ENCODE results near the gene ABAT.
A peak's percentile ranks its signal among the peaks of the same experiment; 100 is the strongest.

ABAT gene

GRCh38 chr16:8674413-8675022 lies at the start of gene ABAT:
Gene ABAT (plus strand): TSS chr16:8674617. CDS start chr16:8735740, 61,123 bp downstream.
- peak; percentile 99 for DNase-seq (ENCODE audit: low spot score)

GRCh38 chr16:8625491-8626087 lies 48.8 kb upstream of the ABAT start:
- no peak for DNase-seq (ENCODE audit: low spot score)

GRCh38 chr16:8626946-8627345 lies 47.5 kb upstream of the ABAT start:
- no peak for DNase-seq (ENCODE audit: low spot score)

GRCh38 chr16:8627456-8627855 lies 47.0 kb upstream of the ABAT start:
- DNase-seq (ENCODE audit: low spot score): no peak

- no peak for DNase-seq (ENCODE audit: low spot score)
These were observed 45.3 kb upstream of the ABAT start for GRCh38 chr16:8628981-8629725.

- no peak for DNase-seq (ENCODE audit: low spot score)
These were observed 44.0 kb upstream of the ABAT start for GRCh38 chr16:8630255-8630953.

- DNase-seq (ENCODE audit: low spot score): no peak
These were observed 43.0 kb upstream of the ABAT start for GRCh38 chr16:8631373-8631772.

- no peak for DNase-seq (ENCODE audit: low spot score)
These were observed 42.5 kb upstream of the ABAT start for GRCh38 chr16:8631818-8632465.

- DNase-seq (ENCODE audit: low spot score): no peak
These were observed 41.7 kb upstream of the ABAT start for GRCh38 chr16:8632675-8633182.

- peak; percentile 79 for DNase-seq (ENCODE audit: low spot score)
These were observed 39.3 kb upstream of the ABAT start for GRCh38 chr16:8634991-8635736.

GRCh38 chr16:8639694-8640093 lies 34.7 kb upstream of the ABAT start:
- no peak for DNase-seq (ENCODE audit: low spot score)

- DNase-seq (ENCODE audit: low spot score): no peak
These were observed 32.7 kb upstream of the ABAT start for GRCh38 chr16:8641671-8642070.

- DNase-seq (ENCODE audit: low spot score): no peak
These were observed 32.3 kb upstream of the ABAT start for GRCh38 chr16:8642146-8642545.

- no peak for DNase-seq (ENCODE audit: low spot score)
These were observed 29.9 kb upstream of the ABAT start for GRCh38 chr16:8644211-8645140.

- no peak for DNase-seq (ENCODE audit: low spot score)
These were observed 29.3 kb upstream of the ABAT start for GRCh38 chr16:8645141-8645521.

- no peak for DNase-seq (ENCODE audit: low spot score)
These were observed 28.6 kb upstream of the ABAT start for GRCh38 chr16:8645831-8646230.

GRCh38 chr16:8646326-8647053 lies 27.9 kb upstream of the ABAT start:
- no peak for DNase-seq (ENCODE audit: low spot score)

GRCh38 chr16:8647721-8648318 lies 26.6 kb upstream of the ABAT start:
- no peak for DNase-seq (ENCODE audit: low spot score)

GRCh38 chr16:8648877-8649276 lies 25.5 kb upstream of the ABAT start:
- no peak for DNase-seq (ENCODE audit: low spot score)

Data from iPS-NIHi11 (cell line).